HG03060 (cell line): ENCODE results near the gene SRD5A1.

Experiments used
- ATAC-seq: cut with Tn5 transposase; IDR thresholded peaks from one replicate; pipeline ENCODE4 v1.9.1; 2021; ENCODE audit warnings: low read depth, moderate number of reproducible peaks; ENCODE audit not compliant: unreplicated experiment

SRD5A1 gene

GRCh38 chr5:6723122-6723815 is 90.0 kb downstream of the SRD5A1 start:
- no peak for ATAC-seq

- ATAC-seq = no peak
These were observed 90.6 kb downstream of the SRD5A1 start for GRCh38 chr5:6723816-6724300.
